AG09309 (cell line): ENCODE measurements around the gene TAMALIN.

Source experiments
- DNase-seq: peaks from one replicate; pipeline ENCODE4 v3.0.0-alpha.2; 2010; ENCODE audit warnings: low read depth
- H3K4me3 ChIP-seq: 2 replicates; pipeline ENCODE4 v1.5.1; 2011; ENCODE audit warnings: mild to moderate bottlenecking, low read depth, low read length, moderate library complexity; ENCODE audit not compliant: control insufficient read depth
- TF ChIP-seq, protein P1 (sequence below): IDR thresholded peaks from 2 replicates; pipeline ENCODE4 v1.5.1; 2011; ENCODE audit warnings: mild to moderate bottlenecking, low read depth, low read length, inconsistent platforms; ENCODE audit not compliant: insufficient read depth, control insufficient read depth; ENCODE audit errors: missing control alignments

The TAMALIN gene

DNA sequence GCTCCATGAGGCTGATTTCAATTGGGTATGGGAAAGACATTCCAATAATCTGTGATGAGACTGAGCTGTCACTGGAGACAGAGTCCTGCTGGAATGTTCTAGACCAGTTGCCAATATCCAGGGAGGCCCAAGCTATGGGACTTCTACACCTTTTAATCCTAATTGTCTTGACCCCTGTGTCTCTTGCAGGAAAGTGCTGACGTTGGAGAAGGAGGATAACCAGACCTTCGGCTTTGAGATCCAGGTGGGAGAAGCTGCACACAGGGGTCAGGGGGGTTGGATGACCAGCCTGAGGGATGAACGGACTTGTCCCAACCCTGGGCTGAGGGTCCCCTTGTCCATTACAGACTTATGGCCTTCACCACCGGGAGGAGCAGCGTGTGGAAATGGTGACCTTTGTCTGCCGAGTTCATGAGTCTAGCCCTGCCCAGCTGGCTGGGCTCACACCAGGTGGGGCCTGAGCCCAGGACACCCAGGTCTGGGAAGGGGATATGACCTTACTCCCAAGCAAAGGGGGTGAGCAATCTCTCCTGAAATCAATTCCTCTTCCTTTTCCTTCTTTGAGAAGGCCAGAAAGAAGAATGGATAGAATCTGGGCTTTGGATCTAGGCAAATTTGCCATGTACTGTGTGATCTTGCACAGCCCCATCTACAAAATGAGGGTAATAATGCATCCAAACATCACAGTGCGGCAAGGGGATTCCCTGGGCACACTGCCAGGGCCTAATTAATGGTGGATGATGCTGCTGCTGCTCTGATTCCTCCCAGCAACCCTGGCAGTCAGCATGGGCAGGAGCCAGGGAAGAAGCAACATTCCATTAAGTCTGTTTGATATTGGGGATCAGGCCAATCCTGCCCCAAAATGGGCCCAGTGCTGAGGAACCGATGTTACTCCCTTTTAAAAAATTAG, 4.2 kb downstream of the TAMALIN start:
- no peak overlapping the region for H3K4me3 ChIP-seq
- DNase-seq, result no peak
- TF ChIP-seq, protein P1, sequence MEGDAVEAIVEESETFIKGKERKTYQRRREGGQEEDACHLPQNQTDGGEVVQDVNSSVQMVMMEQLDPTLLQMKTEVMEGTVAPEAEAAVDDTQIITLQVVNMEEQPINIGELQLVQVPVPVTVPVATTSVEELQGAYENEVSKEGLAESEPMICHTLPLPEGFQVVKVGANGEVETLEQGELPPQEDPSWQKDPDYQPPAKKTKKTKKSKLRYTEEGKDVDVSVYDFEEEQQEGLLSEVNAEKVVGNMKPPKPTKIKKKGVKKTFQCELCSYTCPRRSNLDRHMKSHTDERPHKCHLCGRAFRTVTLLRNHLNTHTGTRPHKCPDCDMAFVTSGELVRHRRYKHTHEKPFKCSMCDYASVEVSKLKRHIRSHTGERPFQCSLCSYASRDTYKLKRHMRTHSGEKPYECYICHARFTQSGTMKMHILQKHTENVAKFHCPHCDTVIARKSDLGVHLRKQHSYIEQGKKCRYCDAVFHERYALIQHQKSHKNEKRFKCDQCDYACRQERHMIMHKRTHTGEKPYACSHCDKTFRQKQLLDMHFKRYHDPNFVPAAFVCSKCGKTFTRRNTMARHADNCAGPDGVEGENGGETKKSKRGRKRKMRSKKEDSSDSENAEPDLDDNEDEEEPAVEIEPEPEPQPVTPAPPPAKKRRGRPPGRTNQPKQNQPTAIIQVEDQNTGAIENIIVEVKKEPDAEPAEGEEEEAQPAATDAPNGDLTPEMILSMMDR, result no peak

DNA sequence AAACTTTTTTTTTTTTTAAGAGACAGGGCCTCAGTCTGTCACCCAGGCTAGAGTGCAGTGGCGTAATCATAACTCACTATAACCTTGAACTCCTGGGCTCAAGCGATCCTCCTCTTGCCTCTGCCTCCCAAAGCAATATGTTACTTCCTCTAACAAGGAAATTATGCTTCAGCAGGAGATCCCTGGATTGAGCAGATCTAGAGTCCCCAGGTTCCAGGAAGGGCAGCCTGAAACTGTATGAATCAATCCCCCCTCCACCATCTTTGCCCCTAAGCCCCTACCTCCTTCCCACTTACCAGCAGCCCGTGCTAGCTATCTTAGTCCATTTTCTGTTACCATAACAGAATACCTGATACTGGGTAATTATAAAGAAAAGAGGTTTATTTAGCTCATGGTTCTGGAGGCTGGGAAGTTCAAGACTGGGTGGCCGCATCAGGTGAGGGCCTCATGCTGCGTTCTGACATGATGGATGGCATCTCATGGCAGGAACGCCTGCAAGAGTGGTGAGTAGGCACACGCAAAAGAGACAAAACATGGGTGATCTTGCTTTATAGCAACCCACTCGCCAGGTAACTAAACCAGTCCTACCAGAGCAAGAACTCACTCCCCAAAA, 5.0 kb downstream of the TAMALIN start:
- TF ChIP-seq, protein P1, result no peak
- no peak for DNase-seq
- no peak overlapping the region for H3K4me3 ChIP-seq

DNA sequence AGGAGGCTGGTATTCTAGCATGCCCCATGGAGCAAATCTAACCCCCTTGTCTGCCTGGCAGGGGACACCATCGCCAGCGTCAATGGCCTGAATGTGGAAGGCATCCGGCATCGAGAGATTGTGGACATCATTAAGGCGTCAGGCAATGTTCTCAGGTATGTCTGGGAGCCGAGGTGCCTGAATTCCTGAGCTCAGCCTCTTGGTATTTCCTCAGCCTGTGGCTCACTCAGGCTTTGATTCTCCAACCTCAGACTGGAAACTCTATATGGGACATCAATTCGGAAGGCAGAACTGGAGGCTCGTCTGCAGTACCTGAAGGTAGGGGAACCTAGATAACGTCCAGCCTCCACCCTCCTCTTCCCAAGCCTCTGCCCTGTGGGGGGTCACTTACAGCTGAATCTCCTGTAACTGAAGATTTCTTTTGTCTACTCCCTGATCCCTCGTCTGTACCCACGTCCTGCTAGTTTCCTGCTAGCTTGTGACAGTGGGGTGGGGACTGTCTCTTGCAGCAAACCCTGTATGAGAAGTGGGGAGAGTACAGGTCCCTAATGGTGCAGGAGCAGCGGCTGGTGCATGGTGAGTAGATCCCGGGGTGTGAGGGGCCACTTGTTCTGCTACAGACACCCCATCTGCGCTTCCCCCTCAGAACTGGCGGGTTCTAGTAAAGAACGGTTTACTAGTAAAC, 7.0 kb downstream of the TAMALIN start:
- TF ChIP-seq, protein P1, result no peak
- DNase-seq, result no peak
- H3K4me3 ChIP-seq, result no peak overlapping the region

DNA sequence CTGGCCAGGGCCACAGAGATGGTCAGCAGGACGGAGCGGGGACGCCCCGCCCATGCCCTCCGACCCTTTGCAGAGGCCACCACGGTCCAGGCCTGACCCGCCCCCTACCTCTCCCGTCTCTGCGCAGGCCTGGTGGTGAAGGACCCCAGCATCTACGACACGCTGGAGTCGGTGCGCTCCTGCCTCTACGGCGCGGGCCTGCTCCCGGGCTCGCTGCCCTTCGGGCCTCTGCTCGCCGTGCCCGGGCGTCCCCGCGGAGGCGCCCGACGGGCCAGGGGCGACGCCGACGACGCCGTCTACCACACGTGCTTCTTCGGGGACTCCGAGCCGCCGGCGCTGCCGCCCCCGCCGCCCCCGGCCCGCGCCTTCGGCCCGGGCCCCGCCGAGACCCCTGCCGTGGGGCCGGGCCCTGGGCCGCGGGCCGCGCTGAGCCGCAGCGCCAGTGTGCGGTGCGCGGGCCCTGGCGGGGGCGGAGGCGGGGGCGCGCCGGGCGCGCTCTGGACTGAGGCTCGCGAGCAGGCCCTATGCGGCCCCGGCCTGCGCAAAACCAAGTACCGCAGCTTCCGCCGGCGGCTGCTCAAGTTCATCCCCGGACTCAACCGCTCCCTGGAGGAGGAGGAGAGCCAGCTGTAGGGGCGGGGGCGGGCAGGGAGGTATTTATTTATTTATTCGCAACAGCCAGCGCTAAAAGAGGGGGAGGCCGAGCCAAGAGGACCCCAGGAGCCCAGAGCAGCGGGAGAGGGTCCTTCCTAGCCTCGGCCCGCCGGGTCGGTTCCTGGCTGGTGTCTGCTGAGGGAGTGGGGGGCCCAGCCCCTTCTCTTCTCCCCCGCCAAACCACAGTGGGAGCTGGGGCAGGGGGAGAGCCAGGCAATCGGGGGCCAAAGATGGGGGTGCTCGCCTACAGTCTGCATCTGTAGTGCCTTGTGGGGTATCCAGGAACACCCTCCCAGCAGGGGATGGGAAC, 8.1 kb downstream of the TAMALIN start:
- no peak overlapping the region for H3K4me3 ChIP-seq
- TF ChIP-seq, protein P1, result no peak
- no peak for DNase-seq

DNA sequence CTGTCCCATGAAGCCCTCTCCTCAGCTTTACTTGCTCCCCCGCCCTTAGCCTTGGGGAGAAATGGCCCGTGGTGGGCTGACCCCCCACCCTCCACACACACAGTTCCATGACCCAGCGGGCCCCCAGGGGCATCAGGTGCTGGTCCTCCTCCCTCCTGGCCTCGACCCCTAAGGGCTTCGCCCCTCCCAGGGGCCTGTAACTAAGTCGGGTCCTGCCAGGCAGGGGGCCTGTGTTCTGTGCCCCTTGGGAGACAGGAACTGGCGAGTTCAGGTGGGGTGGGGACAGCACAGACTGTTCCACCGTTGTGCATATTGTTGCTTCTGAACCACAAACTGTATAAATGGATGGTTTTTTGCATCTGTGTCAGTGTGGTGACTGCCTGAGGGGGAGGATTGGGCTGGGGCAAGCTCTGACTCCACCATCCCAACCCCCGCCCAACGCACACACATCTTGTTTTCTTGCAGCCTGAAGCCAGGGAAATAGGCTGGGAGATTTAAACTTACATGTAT, 8.8 kb downstream of the TAMALIN start:
- DNase-seq, result no peak
- H3K4me3 ChIP-seq, result no peak overlapping the region
- TF ChIP-seq, protein P1, result no peak

DNA sequence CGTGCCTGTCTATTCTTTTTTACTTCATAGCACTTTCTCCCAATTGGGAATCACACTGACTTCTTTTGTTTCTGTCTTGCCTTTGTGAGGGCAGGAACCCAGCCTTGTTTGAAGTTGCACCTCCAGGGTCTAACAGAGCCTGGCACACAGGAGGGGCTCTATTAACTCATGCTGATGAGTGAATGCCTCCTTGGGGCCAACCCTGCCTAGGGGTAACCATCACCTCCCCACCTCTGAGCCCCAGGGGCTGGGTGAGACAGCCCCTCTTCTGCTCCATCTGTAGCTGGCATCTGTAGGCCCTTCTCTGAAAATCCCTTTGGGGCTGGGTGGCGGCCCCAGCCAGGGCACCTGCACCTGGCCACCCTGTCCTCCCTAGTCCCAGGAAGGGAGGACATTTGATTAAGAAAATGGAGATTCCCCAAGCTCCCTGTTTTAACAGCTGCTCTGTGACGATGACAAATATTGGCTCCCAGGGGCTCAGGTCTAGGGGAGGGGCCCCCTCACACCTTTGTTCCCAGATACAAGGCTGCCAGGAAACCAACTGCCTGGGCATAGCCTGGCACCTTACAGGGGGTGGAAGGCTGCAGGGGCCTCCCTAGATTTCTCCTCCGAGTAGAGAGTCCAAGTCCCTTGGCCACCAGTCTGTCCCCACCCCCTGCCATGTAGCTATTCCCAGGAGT, 11.8 kb downstream of the TAMALIN start:
- no peak for DNase-seq
- TF ChIP-seq, protein P1, result no peak

More for the DNA sequence above, 11.8 kb downstream of the TAMALIN start:
- no peak overlapping the region for H3K4me3 ChIP-seq
